K562 (cell line): ENCODE measurements around the gene PSMB8. TPM values are rescaled to one million over a fixed set of nuclear protein-coding genes. Genes with fewer than 3 reads are reported as not detected.

ENCODE experiments used
- EP400 ChIP-seq: fragments of 450-650 bp; IDR thresholded peaks from 2 replicates; pipeline ENCODE4 v1.6.1; 2017; ENCODE audit warnings: antibody characterized with exemption, mild to moderate bottlenecking, moderate library complexity
- ETV5 ChIP-seq: sonication (generic); formaldehyde crosslinking; IDR thresholded peaks from 2 replicates; pipeline ENCODE4 v1.4.0; 2020; ENCODE audit warnings: low read depth, mild to moderate bottlenecking, missing genetic modification reagents
- FOXA3 ChIP-seq, 2 experiments: fragments of 450-650 bp in 1 of 2; sonication (generic) in 1 of 2; formaldehyde crosslinking; IDR thresholded peaks in 1 of 2; conservative IDR thresholded peaks in 1 of 2; 2 replicates each; pipeline versions ENCODE4 v1.4.0 to v1.8.0; 2020 to 2022; ENCODE audit warnings: mild to moderate bottlenecking in 2 of 2, missing genetic modification reagents in 1 of 2
- FOXK1 ChIP-seq: sonication (generic); formaldehyde crosslinking; IDR thresholded peaks from 2 replicates; pipeline ENCODE4 v1.8.0; 2022; ENCODE audit warnings: missing genetic modification reagents, mild to moderate bottlenecking, borderline replicate concordance
- FOXO4 ChIP-seq: fragments of 450-650 bp; formaldehyde crosslinking; IDR thresholded peaks from 2 replicates; pipeline ENCODE4 v1.4.0; 2020; ENCODE audit warnings: mild to moderate bottlenecking, moderate library complexity
- HDAC8 ChIP-seq: fragments of 450-650 bp; IDR thresholded peaks from 2 replicates; pipeline ENCODE4 v1.6.1; 2016; ENCODE audit warnings: mild to moderate bottlenecking, missing genetic modification characterization, moderate library complexity, missing compliant biosample characterization
- MYNN ChIP-seq, 2 experiments: sonication (generic); formaldehyde crosslinking in 1 of 2; IDR thresholded peaks; 2 replicates each; pipeline versions ENCODE4 v1.5.0 to v1.6.1; 2016 to 2020; ENCODE audit warnings: antibody characterized with exemption in 1 of 2, missing genetic modification reagents in 1 of 2
- NFRKB ChIP-seq: fragments of 450-650 bp; IDR thresholded peaks from 2 replicates; pipeline ENCODE4 v1.6.1; 2016; ENCODE audit warnings: low read depth
- NONO ChIP-seq, 2 experiments: fragments of 200-400 bp in 1 of 2; fragments of 450-650 bp in 1 of 2; formaldehyde crosslinking in 1 of 2; IDR thresholded peaks; 2 replicates each; pipeline ENCODE4 v1.6.1; 2017; ENCODE audit warnings: low read depth in 2 of 2, mild to moderate bottlenecking in 2 of 2, moderate library complexity in 2 of 2, low read length in 1 of 2
- RBM17 ChIP-seq: fragments of 200-400 bp; formaldehyde crosslinking; IDR thresholded peaks from 2 replicates; pipeline ENCODE4 v1.6.1; 2017; ENCODE audit warnings: low read depth, mild to moderate bottlenecking, low read length, borderline replicate concordance
- RBM22 ChIP-seq: fragments of 200-400 bp; formaldehyde crosslinking; IDR thresholded peaks from 2 replicates; pipeline ENCODE4 v1.6.1; 2018; ENCODE audit warnings: low read length, low read depth; ENCODE audit not compliant: poor library complexity, severe bottlenecking
- SMC3 ChIP-seq: conservative IDR thresholded peaks from 2 replicates; pipeline ENCODE4 v1.6.1; 2011; ENCODE audit warnings: low read depth, low read length, improper control_type of control experiment; ENCODE audit not compliant: insufficient read depth
- SPI1 ChIP-seq: IDR thresholded peaks from 2 replicates; pipeline ENCODE4 v1.6.1; 2011; ENCODE audit warnings: low read depth, low read length, control low read depth, borderline replicate concordance
- TFAP4 ChIP-seq: sonication (generic); formaldehyde crosslinking; IDR thresholded peaks from 2 replicates; pipeline ENCODE4 v1.8.0; 2022; ENCODE audit warnings: missing genetic modification reagents, mild to moderate bottlenecking, moderate library complexity, borderline replicate concordance
- U2AF1 ChIP-seq: fragments of 200-400 bp; formaldehyde crosslinking; optimal IDR thresholded peaks from 2 replicates; pipeline ENCODE3; 2017; ENCODE audit warnings: mild to moderate bottlenecking, low read depth, low read length, moderate library complexity
- ZNF561 ChIP-seq: fragments of 450-650 bp; formaldehyde crosslinking; conservative IDR thresholded peaks from 2 replicates; pipeline ENCODE4 v1.4.0; 2020; ENCODE audit warnings: mild to moderate bottlenecking, moderate library complexity
- ZNF695 ChIP-seq: fragments of 450-650 bp; formaldehyde crosslinking; IDR thresholded peaks from 2 replicates; pipeline ENCODE4 v1.4.0; 2020; ENCODE audit warnings: mild to moderate bottlenecking, moderate library complexity
- polyA plus RNA-seq, 8 experiments: library from polyadenylated mRNA; depleted of rRNA in 4 of 8; stranded (reverse) in 5 of 8; unstranded in 3 of 8; fragments of >200 nt; fragmentation: Nextera tagmentation in 2 of 8; fragmentation: Illumina TruSeq in 1 of 8; extraction: Ambion mirVana in 2 of 8; extraction: Trizol in 1 of 8; gene quantifications; 2 replicates each; pipeline versions ENCODE4 v1.2.1 to v1.2.3, GENCODE V29; 2011 to 2014; ENCODE audit warnings: inconsistent platforms in 1 of 8, missing spikeins in 1 of 8
- total RNA-seq, 7 experiments: library from RNA; depleted of rRNA in 6 of 7; stranded (reverse); fragments of >200 nt in 6 of 7; fragmentation: Illumina TruSeq in 2 of 7; extraction: Trizol in 2 of 7; gene quantifications; 2 replicates each; pipeline versions ENCODE4 v1.2.1 to v1.2.3, GENCODE V29; 2011 to 2021; ENCODE audit warnings: low replicate concordance in 1 of 7
- TF ChIP-seq, protein P1 (sequence below): sonication (generic); formaldehyde crosslinking; IDR thresholded peaks from 2 replicates; pipeline ENCODE4 v1.8.1; 2023; ENCODE audit warnings: mild to moderate bottlenecking, missing genetic modification reagents
- TF ChIP-seq, protein P2 (sequence below): fragments of 450-650 bp; formaldehyde crosslinking; conservative IDR thresholded peaks from 2 replicates; pipeline ENCODE4 v1.4.0; 2022; ENCODE audit warnings: mild to moderate bottlenecking, missing genetic modification characterization

Gene PSMB8
- total and polyA plus RNA-seq, 9 of the 15 experiments (the other 6 are each of a cell fraction or from before 2014, with no cell fraction given): 0.71 to 4.0 (median 2.4) TPM

GRCh38 chr6:32796848-32797776 lies 46.7 kb downstream of the PSMB8 start (continued):
- TF ChIP-seq HDAC8 (tag) (no peak), FOXA3 (CRISPR knock-in tag; conservative IDR thresholded peaks at IDR 0.05 in 1 of 2, IDR thresholded peaks at IDR 0.05 in 1 of 2) (no peak), SPI1 (0 out of 2 replicates have a peak, but pooled peaks have one; percentile 19), ZNF561 (CRISPR knock-in tag) (no peak), ETV5 (CRISPR knock-in tag) (no peak), FOXK1 (CRISPR knock-in tag) (no peak), U2AF1 (no peak), ZNF695 (no peak), RBM22 (no peak), TFAP4 (CRISPR knock-in tag) (no peak), EP400 (no peak), FOXO4 (no peak), MYNN (IDR thresholded peaks at IDR 0.05) (no peak), MYNN (CRISPR knock-in tag; IDR thresholded peaks at IDR 0.05) (no peak), NONO (IDR thresholded peaks at IDR 0.05; ENCODE audit: low read depth in 2 of 2, low read length in 1 of 2) (no peak), RBM17 (no peak), NFRKB (no peak), SMC3 (peak; percentile 69)
- TF ChIP-seq, protein P1, sequence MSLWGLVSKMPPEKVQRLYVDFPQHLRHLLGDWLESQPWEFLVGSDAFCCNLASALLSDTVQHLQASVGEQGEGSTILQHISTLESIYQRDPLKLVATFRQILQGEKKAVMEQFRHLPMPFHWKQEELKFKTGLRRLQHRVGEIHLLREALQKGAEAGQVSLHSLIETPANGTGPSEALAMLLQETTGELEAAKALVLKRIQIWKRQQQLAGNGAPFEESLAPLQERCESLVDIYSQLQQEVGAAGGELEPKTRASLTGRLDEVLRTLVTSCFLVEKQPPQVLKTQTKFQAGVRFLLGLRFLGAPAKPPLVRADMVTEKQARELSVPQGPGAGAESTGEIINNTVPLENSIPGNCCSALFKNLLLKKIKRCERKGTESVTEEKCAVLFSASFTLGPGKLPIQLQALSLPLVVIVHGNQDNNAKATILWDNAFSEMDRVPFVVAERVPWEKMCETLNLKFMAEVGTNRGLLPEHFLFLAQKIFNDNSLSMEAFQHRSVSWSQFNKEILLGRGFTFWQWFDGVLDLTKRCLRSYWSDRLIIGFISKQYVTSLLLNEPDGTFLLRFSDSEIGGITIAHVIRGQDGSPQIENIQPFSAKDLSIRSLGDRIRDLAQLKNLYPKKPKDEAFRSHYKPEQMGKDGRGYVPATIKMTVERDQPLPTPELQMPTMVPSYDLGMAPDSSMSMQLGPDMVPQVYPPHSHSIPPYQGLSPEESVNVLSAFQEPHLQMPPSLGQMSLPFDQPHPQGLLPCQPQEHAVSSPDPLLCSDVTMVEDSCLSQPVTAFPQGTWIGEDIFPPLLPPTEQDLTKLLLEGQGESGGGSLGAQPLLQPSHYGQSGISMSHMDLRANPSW (CRISPR knock-in tag): no peak
- TF ChIP-seq, protein P2, sequence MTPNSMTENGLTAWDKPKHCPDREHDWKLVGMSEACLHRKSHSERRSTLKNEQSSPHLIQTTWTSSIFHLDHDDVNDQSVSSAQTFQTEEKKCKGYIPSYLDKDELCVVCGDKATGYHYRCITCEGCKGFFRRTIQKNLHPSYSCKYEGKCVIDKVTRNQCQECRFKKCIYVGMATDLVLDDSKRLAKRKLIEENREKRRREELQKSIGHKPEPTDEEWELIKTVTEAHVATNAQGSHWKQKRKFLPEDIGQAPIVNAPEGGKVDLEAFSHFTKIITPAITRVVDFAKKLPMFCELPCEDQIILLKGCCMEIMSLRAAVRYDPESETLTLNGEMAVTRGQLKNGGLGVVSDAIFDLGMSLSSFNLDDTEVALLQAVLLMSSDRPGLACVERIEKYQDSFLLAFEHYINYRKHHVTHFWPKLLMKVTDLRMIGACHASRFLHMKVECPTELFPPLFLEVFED (CRISPR knock-in tag): peak; percentile 68; the same call in 1 of the 2 replicates
